ENCODE measurements around the gene VAPB.

The VAPB gene

GRCh38 chr20:58466095-58466708, 77.2 kb downstream of the VAPB start:
- DNase-seq = no peak

GRCh38 chr20:58466729-58467571, 77.9 kb downstream of the VAPB start:
- no peak for DNase-seq

- DNase-seq = no peak
Observed at GRCh38 chr20:58467572-58468527, 78.8 kb downstream of the VAPB start.

GRCh38 chr20:58469616-58470015, 80.6 kb downstream of the VAPB start:
- no peak for DNase-seq

- no peak for DNase-seq
Observed at GRCh38 chr20:58470336-58471192, 81.5 kb downstream of the VAPB start.

- no peak for DNase-seq
Observed at GRCh38 chr20:58471193-58472164, 82.5 kb downstream of the VAPB start.

GRCh38 chr20:58472273-58473018, 83.4 kb downstream of the VAPB start:
- DNase-seq = no peak

- no peak for DNase-seq
Observed at GRCh38 chr20:58473453-58474425, 84.7 kb downstream of the VAPB start.

- no peak for DNase-seq
Observed at GRCh38 chr20:58475466-58475865, 86.4 kb downstream of the VAPB start.

- DNase-seq = no peak
Observed at GRCh38 chr20:58478141-58478805, 89.2 kb downstream of the VAPB start.

GRCh38 chr20:58479726-58480440, 90.9 kb downstream of the VAPB start:
- no peak for DNase-seq

GRCh38 chr20:58480551-58481336, 91.7 kb downstream of the VAPB start:
- DNase-seq = no peak

- DNase-seq = peak; percentile 35
Observed at GRCh38 chr20:58481481-58482021, 92.5 kb downstream of the VAPB start.

- no peak for DNase-seq
Observed at GRCh38 chr20:58482416-58482815, 93.4 kb downstream of the VAPB start.

GRCh38 chr20:58483051-58483450, 94.0 kb downstream of the VAPB start:
- no peak for DNase-seq

- DNase-seq = no peak
Observed at GRCh38 chr20:58483470-58483869, 94.4 kb downstream of the VAPB start.

GRCh38 chr20:58485393-58485792, 96.4 kb downstream of the VAPB start:
- no peak for DNase-seq
